HG03558 (cell line): ENCODE measurements around the gene ZCCHC4.

Experiments
- ATAC-seq: cut with Tn5 transposase; IDR thresholded peaks from one replicate; pipeline ENCODE4 v1.9.1; 2021; ENCODE audit warnings: moderate number of reproducible peaks; ENCODE audit not compliant: unreplicated experiment; ENCODE audit errors: extremely low read depth

The ZCCHC4 gene

DNA sequence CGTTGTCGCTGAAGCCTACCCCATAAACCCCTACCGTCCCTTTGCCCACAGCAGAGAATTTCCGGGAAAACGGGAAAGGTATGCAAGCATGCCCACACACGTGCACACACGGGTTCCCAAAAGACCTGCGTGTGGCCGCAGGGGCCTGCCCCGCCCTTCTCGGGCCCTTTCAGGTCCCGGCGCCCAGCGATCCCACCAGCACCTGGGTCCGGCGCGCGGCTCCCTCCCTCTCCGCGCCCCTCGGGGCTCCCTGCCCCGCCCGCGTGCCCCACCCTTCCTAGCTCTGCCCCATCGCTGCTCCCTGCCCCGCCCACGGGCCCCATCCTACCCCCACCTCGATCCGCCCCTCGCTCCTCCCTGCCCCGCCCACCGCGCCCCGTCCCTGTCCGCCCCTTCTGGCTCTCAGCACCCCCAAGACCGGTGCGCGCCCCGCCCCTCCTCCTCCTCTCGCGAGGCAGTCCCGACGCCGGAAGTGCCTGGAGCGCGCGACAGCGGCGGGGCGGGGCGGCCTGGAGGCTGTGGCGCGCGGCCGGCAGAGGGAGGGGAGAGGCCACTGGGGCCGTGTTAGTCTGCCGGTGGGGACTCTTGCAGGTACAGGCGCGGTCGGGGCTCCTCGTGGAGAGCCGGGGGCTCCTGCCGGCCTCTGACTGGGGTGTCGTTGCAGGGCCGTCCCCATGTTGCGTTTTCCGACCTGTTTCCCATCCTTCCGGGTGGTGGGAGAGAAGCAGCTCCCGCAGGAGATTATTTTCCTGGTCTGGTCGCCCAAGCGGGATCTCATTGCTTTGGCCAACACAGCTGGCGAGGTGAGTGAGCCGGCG is 64.4 kb downstream of the ZCCHC4 start, which contains the start of gene ANAPC4:
Gene ANAPC4 (plus strand): TSS at position 510 of the 818 bp plus-strand sequence. CDS start 165 bp downstream, at position 675.
- ATAC-seq = peak; percentile 91

GRCh38 chr4:25377572-25378436 is 65.2 kb downstream of the ZCCHC4 start:
- no peak for ATAC-seq

DNA sequence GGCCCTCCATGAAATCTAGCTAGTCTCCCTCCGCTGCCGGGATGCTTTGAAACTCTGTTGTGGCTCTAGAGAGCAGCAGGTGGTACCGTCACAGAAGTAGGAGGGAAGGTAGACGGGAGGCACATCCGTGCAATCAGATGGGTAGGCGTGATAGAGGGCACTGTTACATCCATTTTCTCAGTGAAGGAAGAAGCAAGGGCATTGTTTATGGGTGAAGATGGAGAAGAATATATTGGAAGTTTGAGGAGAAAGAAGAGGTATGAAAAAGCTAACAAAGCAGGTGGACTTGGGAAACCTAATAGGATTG is 65.8 kb downstream of the ZCCHC4 start:
- no peak for ATAC-seq

DNA sequence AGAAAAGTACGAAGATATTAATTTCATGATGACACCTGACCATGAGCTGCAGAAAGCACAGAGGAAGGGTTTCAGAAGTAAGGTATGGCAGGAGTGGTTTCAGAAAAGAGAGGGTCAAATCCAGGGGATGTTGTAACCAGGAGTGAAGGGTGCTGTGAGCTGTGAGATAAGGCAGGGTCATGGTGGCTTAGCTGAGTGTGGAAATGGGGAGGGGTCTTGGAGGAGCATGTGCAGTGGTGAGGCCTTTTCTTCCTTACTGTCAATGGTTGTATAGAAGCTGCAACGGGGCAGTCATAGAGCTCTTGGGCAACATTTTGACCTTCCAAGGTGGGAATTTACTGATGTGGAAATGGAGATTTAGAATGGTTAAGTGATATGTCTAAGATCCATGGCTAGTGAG is 67.0 kb downstream of the ZCCHC4 start:
- no peak for ATAC-seq

DNA sequence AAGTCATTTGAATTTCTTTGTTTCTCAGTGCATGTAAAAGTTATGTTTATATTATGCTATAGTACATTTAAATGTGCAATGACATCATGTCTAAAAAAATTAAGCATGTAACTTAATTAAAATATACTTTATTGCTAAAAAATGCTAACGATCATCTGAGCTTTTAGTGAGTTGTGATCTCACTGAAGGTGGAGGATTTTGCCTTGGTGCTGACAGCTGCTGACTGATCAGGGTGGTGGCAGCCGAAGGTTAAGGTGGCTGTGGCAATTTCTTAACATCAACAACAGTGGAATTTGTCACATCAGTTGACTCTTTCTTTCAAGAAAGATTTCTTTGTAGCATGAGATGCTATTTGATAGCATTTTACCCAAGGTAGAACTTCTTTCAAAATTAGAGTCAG is 71.1 kb downstream of the ZCCHC4 start:
- no peak for ATAC-seq

DNA sequence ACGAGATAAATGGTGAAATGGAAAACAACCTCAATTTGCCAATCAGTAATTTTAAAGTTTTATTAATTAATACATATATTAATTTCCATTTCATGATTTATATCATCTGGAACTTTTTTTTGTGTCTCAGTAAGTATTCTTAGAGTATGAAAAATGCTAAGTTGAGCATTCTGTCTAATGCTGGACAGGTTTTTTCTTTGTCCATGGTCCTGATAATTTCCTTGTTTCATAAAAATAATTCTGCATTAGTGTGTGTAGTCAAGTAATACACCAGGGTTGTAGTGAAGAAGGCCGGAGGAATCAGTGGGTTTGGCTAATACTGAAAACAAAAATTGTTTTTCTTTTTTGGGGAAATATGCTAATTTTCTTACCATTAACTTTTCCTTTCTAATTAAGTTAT is 74.4 kb downstream of the ZCCHC4 start:
- no peak for ATAC-seq

DNA sequence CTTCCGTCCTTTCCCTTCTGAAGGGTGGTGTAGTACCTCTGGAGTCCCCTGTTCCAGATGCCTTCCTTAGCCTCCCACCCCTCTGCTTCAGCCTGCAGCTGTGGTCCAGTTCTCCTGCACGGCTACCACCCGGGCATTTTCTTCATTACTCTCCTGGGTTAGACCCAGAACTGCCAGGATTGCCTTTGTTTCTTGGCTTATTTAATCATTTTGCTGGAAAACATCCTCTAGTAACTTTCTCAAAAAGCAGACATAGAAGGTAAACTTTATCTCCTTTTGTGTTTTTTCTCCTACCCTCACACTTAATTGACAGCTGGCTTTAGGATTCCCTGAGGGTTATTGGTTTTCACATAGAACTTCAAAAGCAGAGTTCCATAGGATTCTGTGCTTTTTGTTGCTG is 84.7 kb downstream of the ZCCHC4 start:
- ATAC-seq = no peak

- ATAC-seq = no peak
Observed at GRCh38 chr4:25399510-25399909, 86.9 kb downstream of the ZCCHC4 start.

GRCh38 chr4:25401066-25401465 is 88.5 kb downstream of the ZCCHC4 start:
- no peak for ATAC-seq

DNA sequence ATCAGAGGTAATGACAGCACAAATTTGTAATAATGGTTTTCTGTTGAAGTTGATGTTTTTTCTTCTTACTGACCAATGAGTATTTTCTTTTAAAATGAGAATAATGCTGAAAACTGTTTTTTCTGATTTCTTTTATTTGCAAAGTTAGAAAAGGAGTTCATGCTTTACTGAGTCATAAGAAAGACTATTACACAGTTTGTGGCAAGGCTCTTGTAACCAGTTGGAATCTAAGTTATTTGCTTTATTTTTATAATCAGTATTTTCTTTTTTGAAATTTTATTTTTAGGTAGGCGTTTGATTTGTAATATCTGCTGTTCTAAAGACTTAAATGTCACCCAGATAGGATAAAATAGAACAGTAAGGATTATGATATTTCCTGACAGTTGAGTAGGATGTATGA is 89.9 kb downstream of the ZCCHC4 start:
- no peak for ATAC-seq

- no peak for ATAC-seq
Observed at GRCh38 chr4:25403699-25404098, 91.1 kb downstream of the ZCCHC4 start.

- no peak for ATAC-seq
Observed at GRCh38 chr4:25405453-25405852, 92.9 kb downstream of the ZCCHC4 start.

DNA sequence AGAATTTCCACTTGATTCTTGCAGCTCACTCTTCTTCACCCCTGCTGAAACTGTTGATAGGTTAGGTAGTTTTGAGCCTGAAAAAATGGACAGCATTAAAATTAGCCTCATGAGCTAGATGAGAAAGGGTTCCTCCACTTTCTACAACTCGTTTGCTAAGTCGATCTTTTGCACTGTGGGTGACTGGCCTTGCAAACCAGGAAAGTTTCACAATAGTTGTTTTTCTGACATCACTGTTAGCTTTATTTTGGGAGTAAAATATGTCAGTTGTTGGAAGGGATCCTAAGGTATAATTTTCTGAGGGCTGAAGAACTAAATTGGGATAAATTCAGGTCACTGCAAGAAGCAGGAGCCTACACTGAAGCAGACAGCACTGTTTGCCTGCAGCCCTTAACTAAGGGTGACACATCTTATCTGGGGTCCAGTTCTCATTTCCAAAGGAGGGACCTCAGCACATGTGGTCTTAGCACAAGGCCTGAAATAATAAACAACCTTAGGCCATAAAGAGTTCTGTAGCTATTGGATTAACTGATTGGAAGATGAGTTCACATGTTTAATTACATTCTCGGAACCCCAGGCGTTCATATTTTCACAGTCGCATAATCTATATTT is 93.6 kb downstream of the ZCCHC4 start:
- no peak for ATAC-seq

- no peak for ATAC-seq
Observed at GRCh38 chr4:25410820-25411529, 98.4 kb downstream of the ZCCHC4 start.

GRCh38 chr4:25413261-25413660 is 100.7 kb downstream of the ZCCHC4 start:
- no peak for ATAC-seq

GRCh38 chr4:25417014-25417413 is 104.4 kb downstream of the ZCCHC4 start:
- ATAC-seq = no peak
